DMS79 (cell line): ENCODE results near the gene UGT1A9.
A peak's percentile ranks its signal among the peaks of the same experiment; 100 is the strongest.

Experiments
- DNase-seq: peaks from one replicate; lab custom pipeline; 2025; lab: John Stamatoyannopoulos, UW

UGT1A9 gene

DNA sequence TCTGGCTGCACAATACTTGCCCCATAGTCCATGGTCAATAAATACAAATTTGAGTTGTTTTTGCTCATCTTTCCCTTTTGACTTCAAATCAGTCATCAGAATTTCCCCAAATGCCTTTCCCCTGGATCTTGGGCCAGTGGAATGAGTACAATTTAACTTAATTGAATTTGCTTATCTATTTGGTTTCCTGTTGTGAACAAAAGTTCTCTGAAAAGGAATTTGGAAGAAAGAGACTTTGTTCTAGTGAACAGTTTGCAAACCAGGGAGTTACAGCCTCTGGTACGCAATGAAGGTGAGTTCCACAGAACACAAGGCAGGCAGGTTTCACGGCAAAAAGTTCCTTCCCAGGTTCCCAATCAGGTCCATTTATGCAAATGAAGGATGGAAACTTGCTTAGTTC, 87.2 kb downstream of the UGT1A9 start:
- no peak for DNase-seq

DNA sequence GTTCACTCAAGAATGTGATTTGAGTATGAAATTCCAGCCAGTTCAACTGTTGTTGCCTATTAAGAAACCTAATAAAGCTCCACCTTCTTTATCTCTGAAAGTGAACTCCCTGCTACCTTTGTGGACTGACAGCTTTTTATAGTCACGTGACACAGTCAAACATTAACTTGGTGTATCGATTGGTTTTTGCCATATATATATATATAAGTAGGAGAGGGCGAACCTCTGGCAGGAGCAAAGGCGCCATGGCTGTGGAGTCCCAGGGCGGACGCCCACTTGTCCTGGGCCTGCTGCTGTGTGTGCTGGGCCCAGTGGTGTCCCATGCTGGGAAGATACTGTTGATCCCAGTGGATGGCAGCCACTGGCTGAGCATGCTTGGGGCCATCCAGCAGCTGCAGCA, 88.3 kb downstream of the UGT1A9 start, which contains the start of gene UGT1A1:
TSS of gene UGT1A1 (plus strand) at position 228 of the 400 bp plus-strand sequence. CDS start at position 246, 18 bp downstream.
- DNase-seq = no peak

DNA sequence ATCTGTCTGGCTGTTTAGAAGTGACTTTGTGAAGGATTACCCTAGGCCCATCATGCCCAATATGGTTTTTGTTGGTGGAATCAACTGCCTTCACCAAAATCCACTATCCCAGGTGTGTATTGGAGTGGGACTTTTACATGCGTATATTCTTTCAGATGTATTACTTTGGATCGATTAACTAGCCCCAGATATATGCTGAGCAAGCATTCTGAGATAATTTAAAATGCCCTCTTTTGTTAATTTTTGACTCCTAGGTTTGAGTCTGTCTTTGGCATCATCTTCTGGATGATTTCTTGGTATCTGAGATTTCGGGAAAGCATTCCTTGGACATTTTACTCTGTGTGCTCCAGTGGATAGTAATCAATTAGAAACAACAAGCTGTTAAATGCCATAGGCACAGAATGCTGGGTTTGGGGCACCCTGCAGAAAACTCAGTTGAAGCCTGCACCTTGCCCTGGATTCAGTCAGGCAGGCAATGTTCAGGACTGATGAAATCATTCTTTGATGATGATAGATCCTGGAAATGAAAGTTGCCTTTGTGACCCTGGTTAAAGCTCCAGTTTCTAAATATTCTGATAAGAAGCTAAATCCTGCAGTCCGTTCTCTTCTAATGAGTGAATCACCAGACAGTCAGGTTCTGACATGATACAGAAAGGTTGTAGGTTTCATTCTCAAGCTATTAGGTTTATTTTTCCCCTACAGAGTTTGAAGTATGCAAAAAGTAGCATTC, 89.5 kb downstream of the UGT1A9 start:
- DNase-seq = no peak

DNA sequence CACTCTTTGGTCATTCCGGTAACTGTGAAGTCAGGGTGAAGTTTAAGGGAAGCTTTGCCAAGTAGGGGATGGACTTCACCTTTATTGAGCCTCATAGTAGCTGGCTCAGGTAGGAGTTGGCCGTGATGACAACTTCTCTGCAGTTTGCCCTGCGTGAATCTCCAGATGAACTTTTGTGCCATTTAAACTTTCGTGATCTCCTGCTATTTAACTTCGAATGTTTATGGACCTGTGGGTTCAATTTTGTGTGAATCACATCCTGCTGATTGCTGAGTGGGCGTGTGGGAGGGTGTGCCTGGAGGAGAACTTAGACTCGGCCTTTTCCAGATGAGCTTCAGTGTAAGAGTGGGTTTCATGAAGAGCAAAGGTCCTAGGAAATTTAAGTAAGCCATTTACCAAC, 92.6 kb downstream of the UGT1A9 start:
- DNase-seq = no peak

DNA sequence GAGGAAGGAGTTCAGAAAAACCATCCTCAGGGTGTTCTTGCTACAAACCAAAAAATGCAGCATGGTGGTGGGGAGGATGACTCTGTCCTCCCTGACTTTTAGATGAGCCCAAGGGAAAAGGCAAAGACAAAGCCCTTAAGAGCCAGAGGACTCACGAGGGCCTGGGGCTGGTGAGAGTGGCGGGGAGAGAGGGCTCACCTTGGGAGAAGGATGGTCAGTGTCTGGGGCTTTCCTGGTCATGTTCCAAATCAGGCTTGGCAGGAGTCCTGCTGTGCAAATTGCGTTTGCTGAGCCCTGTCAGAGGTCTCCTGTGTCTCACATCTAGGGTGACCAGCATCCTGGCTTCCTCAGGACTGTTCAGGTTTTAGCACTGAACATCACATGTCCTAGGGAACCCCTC, 93.1 kb downstream of the UGT1A9 start:
- DNase-seq = no peak

GRCh38 chr2:233766416-233766815, 94.7 kb downstream of the UGT1A9 start:
- DNase-seq = no peak

GRCh38 chr2:233768076-233768475, 96.4 kb downstream of the UGT1A9 start:
- no peak for DNase-seq

- DNase-seq = no peak
Measured at GRCh38 chr2:233769260-233769659, 97.6 kb downstream of the UGT1A9 start.

DNA sequence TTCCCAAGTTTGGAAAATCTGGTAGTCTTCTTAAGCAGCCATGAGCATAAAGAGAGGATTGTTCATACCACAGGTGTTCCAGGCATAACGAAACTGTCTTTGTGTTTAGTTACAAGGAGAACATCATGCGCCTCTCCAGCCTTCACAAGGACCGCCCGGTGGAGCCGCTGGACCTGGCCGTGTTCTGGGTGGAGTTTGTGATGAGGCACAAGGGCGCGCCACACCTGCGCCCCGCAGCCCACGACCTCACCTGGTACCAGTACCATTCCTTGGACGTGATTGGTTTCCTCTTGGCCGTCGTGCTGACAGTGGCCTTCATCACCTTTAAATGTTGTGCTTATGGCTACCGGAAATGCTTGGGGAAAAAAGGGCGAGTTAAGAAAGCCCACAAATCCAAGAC, 100.5 kb downstream of the UGT1A9 start:
- no peak for DNase-seq

DNA sequence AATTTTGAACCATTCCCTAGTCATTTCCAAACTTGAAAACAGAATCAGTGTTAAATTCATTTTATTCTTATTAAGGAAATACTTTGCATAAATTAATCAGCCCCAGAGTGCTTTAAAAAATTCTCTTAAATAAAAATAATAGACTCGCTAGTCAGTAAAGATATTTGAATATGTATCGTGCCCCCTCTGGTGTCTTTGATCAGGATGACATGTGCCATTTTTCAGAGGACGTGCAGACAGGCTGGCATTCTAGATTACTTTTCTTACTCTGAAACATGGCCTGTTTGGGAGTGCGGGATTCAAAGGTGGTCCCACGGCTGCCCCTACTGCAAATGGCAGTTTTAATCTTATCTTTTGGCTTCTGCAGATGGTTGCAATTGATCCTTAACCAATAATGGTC, 100.9 kb downstream of the UGT1A9 start:
- DNase-seq = no peak

GRCh38 chr2:233773854-233774253, 102.2 kb downstream of the UGT1A9 start:
- no peak for DNase-seq

DNA sequence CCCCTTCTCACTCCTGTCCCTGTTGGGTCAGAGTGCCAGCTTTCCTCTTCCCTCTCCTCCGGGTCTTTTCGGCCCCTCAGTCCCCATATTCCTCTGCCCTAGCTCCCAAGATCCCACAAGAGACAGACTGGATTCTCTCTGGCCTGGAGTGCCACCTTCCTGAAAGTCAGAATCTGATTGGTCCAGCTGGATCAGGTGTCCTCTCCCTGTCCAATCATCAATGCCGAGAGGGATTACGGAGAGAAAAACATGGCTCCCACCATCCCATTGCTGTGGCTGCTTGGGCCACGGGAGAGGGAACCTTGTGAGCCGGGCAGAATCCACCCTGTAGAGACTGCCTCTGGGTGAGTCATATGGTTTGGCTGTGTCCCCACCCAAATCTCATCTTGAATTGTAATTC, 103.7 kb downstream of the UGT1A9 start:
- DNase-seq = no peak

DNA sequence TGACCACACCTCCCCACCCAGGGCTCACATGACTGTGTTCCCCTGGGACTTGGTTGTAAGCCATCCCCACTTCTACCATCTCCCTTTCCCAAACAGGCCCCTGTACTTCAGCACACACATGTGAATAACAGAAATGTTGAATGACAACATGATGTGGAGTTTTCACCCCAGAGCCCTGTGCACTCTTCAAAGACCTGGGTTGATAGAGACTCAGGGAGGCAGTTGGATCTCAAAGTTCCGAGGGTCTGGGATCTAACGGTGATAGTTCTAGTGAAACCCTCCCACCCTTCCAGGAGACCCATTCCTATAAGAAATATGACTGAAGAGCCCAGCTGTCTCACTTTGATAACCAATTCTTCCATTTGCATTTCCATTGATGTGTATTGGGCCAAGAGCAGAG, 106.3 kb downstream of the UGT1A9 start, which contains the start of gene MROH2A:
TSS of gene MROH2A (plus strand) at position 301 of the 400 bp plus-strand sequence. CDS start 1,029 bp downstream, outside the sequence.
- DNase-seq = no peak

GRCh38 chr2:233779722-233780121, 108.0 kb downstream of the UGT1A9 start:
- DNase-seq = no peak

DNA sequence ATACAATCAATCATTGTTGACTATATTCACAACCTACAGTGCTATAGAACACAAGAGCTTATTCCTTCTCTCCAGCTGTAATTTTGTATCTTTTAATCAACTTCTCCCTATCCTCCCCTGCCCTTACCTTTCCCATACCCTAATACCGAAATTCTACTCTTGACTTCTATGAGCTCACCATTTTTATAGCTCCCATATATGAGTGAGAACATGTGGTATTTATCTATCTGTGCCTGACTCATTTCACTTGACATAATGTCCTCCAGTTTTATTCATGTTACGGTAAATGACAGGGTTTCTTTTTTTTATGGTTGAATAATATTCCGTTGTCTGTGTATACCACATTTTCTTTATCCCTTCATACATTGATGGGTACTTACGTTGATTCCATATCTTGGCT, 109.1 kb downstream of the UGT1A9 start:
- DNase-seq = no peak

DNA sequence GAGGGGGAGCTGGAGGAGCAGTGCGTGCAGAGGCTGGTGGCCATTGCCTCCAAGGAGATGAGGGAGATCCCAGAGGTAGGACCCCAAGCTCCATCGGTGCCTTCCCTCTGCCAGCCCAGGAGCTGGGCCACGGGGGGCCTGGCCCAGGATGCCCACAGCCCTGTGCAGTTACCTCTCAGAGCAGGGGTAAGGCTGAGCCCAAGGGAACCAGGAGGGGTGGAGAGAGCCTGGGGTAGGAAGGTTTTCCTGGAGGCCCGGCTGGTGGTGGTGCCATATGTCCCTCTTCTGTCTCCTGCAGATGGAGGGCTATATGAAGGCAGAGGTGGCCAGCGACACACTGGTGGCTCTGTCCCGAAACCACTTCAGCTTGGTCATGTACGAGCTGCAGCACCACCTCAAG, 117.9 kb downstream of the UGT1A9 start:
- DNase-seq = no peak

DNA sequence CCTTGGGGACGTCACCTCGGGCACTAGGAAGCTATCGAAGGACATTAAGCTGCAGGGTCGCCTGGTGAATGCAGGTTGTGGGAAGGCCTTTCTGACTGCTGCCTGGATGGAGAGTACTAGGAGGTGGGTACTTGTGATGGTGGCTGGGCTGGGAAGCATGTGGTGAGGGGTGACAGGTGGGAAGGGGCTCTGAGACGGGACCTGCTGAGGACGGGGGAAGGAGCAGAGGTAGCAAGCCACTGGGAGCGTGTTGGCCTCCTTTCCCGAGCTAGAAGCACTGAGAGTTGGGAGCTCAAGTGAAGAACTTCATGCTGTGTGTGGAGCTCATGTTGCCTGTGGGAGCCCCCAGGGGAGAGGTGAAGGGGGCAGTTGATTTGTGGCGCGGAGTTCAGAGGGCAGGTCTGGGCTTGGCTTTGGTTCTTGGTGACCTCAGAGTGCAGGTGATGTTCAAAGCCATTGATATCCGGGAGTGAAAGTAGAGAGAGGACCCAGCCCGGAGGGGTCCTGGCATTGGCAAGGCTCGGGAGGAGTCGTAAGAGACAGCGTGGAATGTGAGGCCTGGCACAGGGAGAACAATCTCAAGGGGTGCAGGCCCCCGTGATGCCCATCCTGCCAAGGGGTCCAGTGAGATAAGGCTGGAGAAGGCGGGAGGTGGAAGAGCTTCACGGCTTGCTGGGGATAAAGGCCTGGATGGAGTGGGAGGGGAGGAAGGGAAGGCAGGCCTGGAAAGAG, 119.6 kb downstream of the UGT1A9 start:
- DNase-seq = no peak

- DNase-seq = no peak
Measured at GRCh38 chr2:233791883-233792329, 120.2 kb downstream of the UGT1A9 start.

DNA sequence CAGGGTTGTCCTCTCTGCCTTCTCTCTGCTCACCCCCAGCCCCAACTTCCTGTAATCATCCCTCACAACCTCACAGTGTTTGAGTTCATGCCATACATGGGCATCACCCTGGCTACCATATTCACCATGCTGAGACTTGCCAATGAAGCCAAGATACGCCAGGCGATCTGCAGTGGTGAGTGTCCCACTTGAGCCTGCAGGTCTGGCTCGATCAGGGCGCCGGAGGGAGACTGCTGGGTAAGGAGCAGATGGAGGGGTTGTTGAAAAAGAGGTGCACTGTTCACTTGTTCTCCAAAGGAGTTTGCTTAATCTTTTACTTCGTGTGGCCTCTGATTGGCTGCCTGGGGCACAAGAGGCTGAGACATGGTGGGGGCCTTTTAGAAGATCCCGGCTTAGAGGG, 121.0 kb downstream of the UGT1A9 start:
- DNase-seq = no peak

- DNase-seq = peak; percentile 81
Measured at GRCh38 chr2:233793465-233794127, 121.9 kb downstream of the UGT1A9 start.

GRCh38 chr2:233794128-233794658, 122.5 kb downstream of the UGT1A9 start:
- DNase-seq = no peak

DNA sequence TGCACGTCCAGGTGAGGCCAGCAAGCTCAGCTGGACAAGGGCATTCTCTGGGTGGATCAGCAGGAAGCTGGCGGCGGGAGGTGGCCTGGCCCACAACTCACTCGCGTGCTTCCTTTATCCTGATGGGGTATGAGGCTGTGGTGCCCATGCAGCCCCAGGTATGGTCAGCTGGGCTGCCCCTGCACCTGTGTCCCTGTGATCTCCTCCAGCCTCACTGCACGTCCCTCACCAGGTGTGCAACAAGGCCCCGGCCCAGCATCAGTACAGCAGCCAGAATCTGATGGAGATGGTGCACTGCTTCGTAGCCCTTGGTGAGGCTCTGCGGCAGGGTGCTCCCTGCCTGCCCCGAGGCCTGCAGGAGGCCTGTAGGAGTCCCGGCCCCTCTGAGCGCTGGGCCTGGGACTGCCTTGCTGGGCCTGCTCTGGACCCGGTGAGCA, 124.1 kb downstream of the UGT1A9 start:
- DNase-seq = no peak
